Measurements from ENCODE around the gene KRTAP19-6. TPM values are rescaled to one million over a fixed set of nuclear protein-coding genes. Genes with fewer than 3 reads are reported as not detected.

Gene KRTAP19-6, protein sequence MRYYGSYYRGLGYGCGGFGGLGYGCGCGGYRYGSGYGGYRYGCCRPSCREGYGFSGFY
- not detected for polyA plus RNA-seq (2012; ENCODE audit: low read depth, missing spikeins)

DNA sequence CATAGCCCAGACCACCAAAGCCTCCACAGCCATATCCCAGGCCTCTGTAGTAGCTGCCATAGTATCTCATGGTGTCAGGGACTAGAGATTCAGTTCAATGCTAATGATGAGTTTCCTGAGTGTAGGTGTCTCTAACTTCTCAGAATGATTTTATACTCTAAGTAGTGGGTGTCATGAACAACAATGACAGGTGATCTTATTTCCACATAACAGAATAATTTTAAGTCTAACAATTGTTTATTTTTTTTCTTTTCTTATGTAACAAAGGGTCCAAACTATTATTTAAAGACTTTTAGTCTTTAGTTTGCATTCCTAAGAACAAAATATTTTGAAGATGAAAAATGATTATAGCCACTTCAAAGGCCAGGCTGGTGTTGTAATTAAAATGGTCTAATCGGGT, at the start of gene KRTAP19-6:
TSS of gene KRTAP19-6 (minus strand) at position 101 of the 400 bp plus-strand sequence. CDS start at position 70, 31 bp downstream.
- no peak for FAIRE-seq
- DNase-seq (ENCODE audit: insufficient read length, low spot score) = no peak
- no peak for TF ChIP-seq POU2F2 (IDR thresholded peaks at IDR 0.05; ENCODE audit: low read depth, low read length)
- no peak for TF ChIP-seq PAX5 (IDR thresholded peaks at IDR 0.05; ENCODE audit: insufficient read depth, low read length, severe bottlenecking)
- no peak for TF ChIP-seq TAF1 (IDR thresholded peaks at IDR 0.05; ENCODE audit: low read depth, low read length)
- TF ChIP-seq SPI1 (IDR thresholded peaks at IDR 0.05; ENCODE audit: low read depth, low read length) = no peak
- TF ChIP-seq POLR2A (IDR thresholded peaks at IDR 0.05; ENCODE audit: low read depth, low read length) = no peak
- no peak for TF ChIP-seq POLR2AphosphoS5 (IDR thresholded peaks at IDR 0.05; ENCODE audit: low read depth, low read length)

DNA sequence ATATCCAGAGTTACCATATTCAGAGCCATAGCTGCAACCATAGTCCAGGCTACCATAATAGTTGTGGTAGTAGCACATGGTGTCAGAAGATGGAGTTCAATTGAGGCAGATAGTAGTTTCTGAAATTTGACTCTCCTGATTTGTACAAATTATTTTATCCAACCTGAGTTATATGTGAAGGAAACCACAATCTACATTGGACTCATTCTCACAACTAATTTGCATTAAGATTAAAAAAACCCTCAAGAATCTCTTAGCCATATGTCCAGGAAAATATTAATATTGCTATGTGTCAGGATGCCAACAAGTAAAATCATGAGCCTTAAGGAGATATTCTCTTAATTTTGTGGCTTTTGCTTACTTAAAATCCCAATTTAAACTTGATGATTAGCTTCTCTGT, 48.6 kb upstream of the KRTAP19-6 start, which contains the start of gene KRTAP22-2:
TSS of gene KRTAP22-2 (minus strand) at position 101 of the 400 bp plus-strand sequence.
- no peak for FAIRE-seq
- TF ChIP-seq POLR2AphosphoS5 (IDR thresholded peaks at IDR 0.05; ENCODE audit: low read depth, low read length) = no peak
- TF ChIP-seq TAF1 (IDR thresholded peaks at IDR 0.05; ENCODE audit: low read depth, low read length) = no peak
- no peak for TF ChIP-seq POLR2A (IDR thresholded peaks at IDR 0.05; ENCODE audit: low read depth, low read length)
- no peak for TF ChIP-seq POU2F2 (IDR thresholded peaks at IDR 0.05; ENCODE audit: low read depth, low read length)
- TF ChIP-seq SPI1 (IDR thresholded peaks at IDR 0.05; ENCODE audit: low read depth, low read length) = no peak
- no peak for TF ChIP-seq PAX5 (IDR thresholded peaks at IDR 0.05; ENCODE audit: insufficient read depth, low read length, severe bottlenecking)
- no peak for DNase-seq (ENCODE audit: insufficient read length, low spot score)

DNA sequence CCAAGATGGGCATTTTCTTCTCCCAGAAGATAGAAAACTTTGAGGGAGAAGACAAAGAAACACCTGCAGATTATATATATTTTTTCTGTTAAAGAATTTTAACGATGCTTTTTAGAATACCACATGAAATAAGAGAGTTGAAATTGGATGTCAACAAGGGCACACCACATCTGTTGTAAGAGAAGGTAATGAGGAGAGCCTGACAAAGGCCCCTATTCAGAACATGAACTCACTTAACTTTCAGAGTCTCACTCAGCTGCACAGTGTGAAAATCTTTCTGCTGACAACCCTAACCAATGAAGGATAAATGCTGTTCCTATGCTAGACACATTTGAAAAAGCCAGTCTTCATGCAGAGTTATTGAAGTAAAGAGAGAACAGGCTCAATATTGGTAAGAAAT, 41.2 kb upstream of the KRTAP19-6 start:
- FAIRE-seq = no peak

GRCh38 chr21:30580132-30580531, 38.5 kb upstream of the KRTAP19-6 start:
- TF ChIP-seq POLR2A (IDR thresholded peaks at IDR 0.05; ENCODE audit: low read depth, low read length) (no peak), POU2F2 (IDR thresholded peaks at IDR 0.05; ENCODE audit: low read depth, low read length) (no peak), POLR2AphosphoS5 (IDR thresholded peaks at IDR 0.05; ENCODE audit: low read depth, low read length) (no peak), PAX5 (IDR thresholded peaks at IDR 0.05; ENCODE audit: insufficient read depth, low read length, severe bottlenecking) (no peak), SPI1 (IDR thresholded peaks at IDR 0.05; ENCODE audit: low read depth, low read length) (no peak), TAF1 (IDR thresholded peaks at IDR 0.05; ENCODE audit: low read depth, low read length) (no peak)
- no peak for FAIRE-seq
- no peak for DNase-seq (ENCODE audit: insufficient read length, low spot score)

More for the DNA sequence above, 41.2 kb upstream of the KRTAP19-6 start:
- TF ChIP-seq SPI1 (IDR thresholded peaks at IDR 0.05; ENCODE audit: low read depth, low read length) (no peak), POLR2A (IDR thresholded peaks at IDR 0.05; ENCODE audit: low read depth, low read length) (no peak), PAX5 (IDR thresholded peaks at IDR 0.05; ENCODE audit: insufficient read depth, low read length, severe bottlenecking) (no peak), TAF1 (IDR thresholded peaks at IDR 0.05; ENCODE audit: low read depth, low read length) (no peak), POU2F2 (IDR thresholded peaks at IDR 0.05; ENCODE audit: low read depth, low read length) (no peak), POLR2AphosphoS5 (IDR thresholded peaks at IDR 0.05; ENCODE audit: low read depth, low read length) (no peak)
- DNase-seq (ENCODE audit: insufficient read length, low spot score) = no peak

GRCh38 chr21:30579346-30579745, 37.7 kb upstream of the KRTAP19-6 start:
- TF ChIP-seq POLR2AphosphoS5 (IDR thresholded peaks at IDR 0.05; ENCODE audit: low read depth, low read length) (no peak), POLR2A (IDR thresholded peaks at IDR 0.05; ENCODE audit: low read depth, low read length) (no peak), TAF1 (IDR thresholded peaks at IDR 0.05; ENCODE audit: low read depth, low read length) (no peak), SPI1 (IDR thresholded peaks at IDR 0.05; ENCODE audit: low read depth, low read length) (no peak), PAX5 (IDR thresholded peaks at IDR 0.05; ENCODE audit: insufficient read depth, low read length, severe bottlenecking) (no peak), POU2F2 (IDR thresholded peaks at IDR 0.05; ENCODE audit: low read depth, low read length) (no peak)
- DNase-seq (ENCODE audit: insufficient read length, low spot score) = no peak
- no peak for FAIRE-seq

GRCh38 chr21:30577766-30578165, 36.1 kb upstream of the KRTAP19-6 start:
- no peak for TF ChIP-seq PAX5 (IDR thresholded peaks at IDR 0.05; ENCODE audit: insufficient read depth, low read length, severe bottlenecking)
- no peak for TF ChIP-seq TAF1 (IDR thresholded peaks at IDR 0.05; ENCODE audit: low read depth, low read length)
- TF ChIP-seq POU2F2 (IDR thresholded peaks at IDR 0.05; ENCODE audit: low read depth, low read length) = no peak
- no peak for TF ChIP-seq POLR2A (IDR thresholded peaks at IDR 0.05; ENCODE audit: low read depth, low read length)
- no peak for TF ChIP-seq SPI1 (IDR thresholded peaks at IDR 0.05; ENCODE audit: low read depth, low read length)
- no peak for TF ChIP-seq POLR2AphosphoS5 (IDR thresholded peaks at IDR 0.05; ENCODE audit: low read depth, low read length)
- DNase-seq (ENCODE audit: insufficient read length, low spot score) (no peak), FAIRE-seq (no peak)

- FAIRE-seq = no peak
- no peak for DNase-seq (ENCODE audit: insufficient read length, low spot score)
- TF ChIP-seq POLR2A (IDR thresholded peaks at IDR 0.05; ENCODE audit: low read depth, low read length) (no peak), TAF1 (IDR thresholded peaks at IDR 0.05; ENCODE audit: low read depth, low read length) (no peak), PAX5 (IDR thresholded peaks at IDR 0.05; ENCODE audit: insufficient read depth, low read length, severe bottlenecking) (no peak), POLR2AphosphoS5 (IDR thresholded peaks at IDR 0.05; ENCODE audit: low read depth, low read length) (no peak), POU2F2 (IDR thresholded peaks at IDR 0.05; ENCODE audit: low read depth, low read length) (no peak), SPI1 (IDR thresholded peaks at IDR 0.05; ENCODE audit: low read depth, low read length) (no peak)
Observed at GRCh38 chr21:30567617-30568016, 26.0 kb upstream of the KRTAP19-6 start.

DNA sequence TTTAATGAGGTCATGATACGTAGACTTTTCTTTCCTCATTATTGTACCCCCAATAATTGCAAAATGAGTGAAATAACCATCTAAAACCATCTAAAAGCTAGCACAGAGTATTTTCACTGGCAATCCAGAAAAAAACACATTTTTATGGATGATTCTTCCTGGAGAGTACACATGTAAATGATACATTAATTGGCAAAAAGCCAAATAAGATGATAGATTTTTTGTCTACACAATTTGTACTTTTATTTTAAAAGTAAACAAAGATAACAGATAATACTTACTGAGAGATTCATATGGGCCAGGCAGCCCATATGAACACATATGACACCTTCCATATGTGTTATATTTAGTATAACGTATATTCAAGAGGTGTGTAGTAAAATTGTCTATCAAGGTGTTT, 22.0 kb upstream of the KRTAP19-6 start:
- FAIRE-seq (no peak), DNase-seq (ENCODE audit: insufficient read length, low spot score) (no peak)
- no peak for TF ChIP-seq POLR2AphosphoS5 (IDR thresholded peaks at IDR 0.05; ENCODE audit: low read depth, low read length)
- TF ChIP-seq POU2F2 (IDR thresholded peaks at IDR 0.05; ENCODE audit: low read depth, low read length) = no peak
- no peak for TF ChIP-seq POLR2A (IDR thresholded peaks at IDR 0.05; ENCODE audit: low read depth, low read length)
- TF ChIP-seq SPI1 (IDR thresholded peaks at IDR 0.05; ENCODE audit: low read depth, low read length) = no peak
- TF ChIP-seq PAX5 (IDR thresholded peaks at IDR 0.05; ENCODE audit: insufficient read depth, low read length, severe bottlenecking) = no peak
- TF ChIP-seq TAF1 (IDR thresholded peaks at IDR 0.05; ENCODE audit: low read depth, low read length) = no peak

DNA sequence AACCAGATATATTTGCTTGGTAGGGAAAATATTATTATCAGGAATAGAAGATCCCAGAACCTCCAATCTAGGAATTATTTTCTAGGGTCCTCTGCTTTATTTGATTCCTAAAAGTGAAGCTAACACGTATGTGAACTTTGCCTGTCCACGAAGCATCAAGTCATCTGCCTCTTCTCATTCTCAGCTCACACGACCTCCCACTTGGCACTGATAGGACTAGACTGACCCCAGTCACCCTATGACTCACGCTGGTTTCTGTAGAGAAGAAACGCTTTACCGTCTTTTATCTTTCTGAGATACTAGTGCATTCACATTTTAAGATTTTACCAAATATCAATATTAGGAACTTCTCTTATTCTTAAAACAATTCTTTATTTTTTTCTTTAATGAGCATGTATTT, 21.4 kb upstream of the KRTAP19-6 start:
- no peak for DNase-seq (ENCODE audit: insufficient read length, low spot score)
- no peak for FAIRE-seq
- TF ChIP-seq PAX5 (IDR thresholded peaks at IDR 0.05; ENCODE audit: insufficient read depth, low read length, severe bottlenecking) (no peak), POLR2A (IDR thresholded peaks at IDR 0.05; ENCODE audit: low read depth, low read length) (no peak), POU2F2 (IDR thresholded peaks at IDR 0.05; ENCODE audit: low read depth, low read length) (no peak), SPI1 (IDR thresholded peaks at IDR 0.05; ENCODE audit: low read depth, low read length) (no peak), POLR2AphosphoS5 (IDR thresholded peaks at IDR 0.05; ENCODE audit: low read depth, low read length) (no peak), TAF1 (IDR thresholded peaks at IDR 0.05; ENCODE audit: low read depth, low read length) (no peak)
